ENCODE measurements around the gene TRIM71.
"Not testable (repeated sequence)": the region's sequence is repeated elsewhere in the genome, so short reads cannot be mapped to it uniquely, and the experiment has no call there.

The TRIM71 gene

GRCh38 chr3:32844322-32844654 lies 26.5 kb downstream of the TRIM71 start:
- no peak for DNase-seq

- no peak for DNase-seq
Measured at GRCh38 chr3:32844914-32845313, 27.1 kb downstream of the TRIM71 start.

- not testable (repeated sequence) for DNase-seq
Measured at GRCh38 chr3:32845546-32845945, 27.7 kb downstream of the TRIM71 start.

GRCh38 chr3:32847045-32847444 lies 29.2 kb downstream of the TRIM71 start:
- not testable (repeated sequence) for DNase-seq

- DNase-seq, result no peak
Measured at GRCh38 chr3:32847528-32847927, 29.7 kb downstream of the TRIM71 start.

GRCh38 chr3:32848215-32848614 lies 30.4 kb downstream of the TRIM71 start:
- DNase-seq, result no peak

- no peak for DNase-seq
Measured at GRCh38 chr3:32849046-32849445, 31.2 kb downstream of the TRIM71 start.

GRCh38 chr3:32850226-32850625 lies 32.4 kb downstream of the TRIM71 start:
- DNase-seq, result no peak

GRCh38 chr3:32850636-32851035 lies 32.8 kb downstream of the TRIM71 start:
- DNase-seq, result no peak

GRCh38 chr3:32852146-32852545 lies 34.3 kb downstream of the TRIM71 start:
- no peak for DNase-seq

- no peak for DNase-seq
Measured at GRCh38 chr3:32855350-32855953, 37.7 kb downstream of the TRIM71 start.

GRCh38 chr3:32856355-32856889 lies 38.6 kb downstream of the TRIM71 start:
- DNase-seq, result no peak

- no peak for DNase-seq
Measured at GRCh38 chr3:32856901-32857507, 39.2 kb downstream of the TRIM71 start.

GRCh38 chr3:32857921-32858320 lies 40.1 kb downstream of the TRIM71 start:
- DNase-seq, result peak; percentile 32

GRCh38 chr3:32859604-32860237 lies 41.9 kb downstream of the TRIM71 start:
- no peak for DNase-seq

- DNase-seq, result no peak
Measured at GRCh38 chr3:32860499-32860898, 42.7 kb downstream of the TRIM71 start.

GRCh38 chr3:32861681-32862080 lies 43.9 kb downstream of the TRIM71 start:
- no peak for DNase-seq

GRCh38 chr3:32862247-32862935 lies 44.6 kb downstream of the TRIM71 start:
- no peak for DNase-seq

- no peak for DNase-seq
Measured at GRCh38 chr3:32862936-32863487, 45.2 kb downstream of the TRIM71 start.

GRCh38 chr3:32865383-32865782 lies 47.6 kb downstream of the TRIM71 start:
- no peak for DNase-seq

GRCh38 chr3:32866533-32866932 lies 48.7 kb downstream of the TRIM71 start:
- DNase-seq, result no peak

- DNase-seq, result no peak
Measured at GRCh38 chr3:32867954-32868353, 50.2 kb downstream of the TRIM71 start.

GRCh38 chr3:32868719-32869512 lies 51.1 kb downstream of the TRIM71 start:
- no peak for DNase-seq
